A172 (cell line): ENCODE data around the gene FAM149A. TPM values are rescaled to one million over a fixed set of nuclear protein-coding genes. Genes with fewer than 3 reads are reported as not detected.

Experiments
- DNase-seq: peaks from one replicate; pipeline ENCODE4 v3.0.0-alpha.2; 2015; ENCODE audit warnings: low spot score
- total RNA-seq: library from RNA; depleted of rRNA; stranded (reverse); fragments of >200 nt; shearing (Covaris generic); gene quantifications from 2 replicates; pipeline ENCODE4 v1.2.3, GENCODE V29; 2014; rRNA removed

FAM149A gene
- total RNA-seq, 1 experiment from 2014 or later: 7.3 TPM

DNA sequence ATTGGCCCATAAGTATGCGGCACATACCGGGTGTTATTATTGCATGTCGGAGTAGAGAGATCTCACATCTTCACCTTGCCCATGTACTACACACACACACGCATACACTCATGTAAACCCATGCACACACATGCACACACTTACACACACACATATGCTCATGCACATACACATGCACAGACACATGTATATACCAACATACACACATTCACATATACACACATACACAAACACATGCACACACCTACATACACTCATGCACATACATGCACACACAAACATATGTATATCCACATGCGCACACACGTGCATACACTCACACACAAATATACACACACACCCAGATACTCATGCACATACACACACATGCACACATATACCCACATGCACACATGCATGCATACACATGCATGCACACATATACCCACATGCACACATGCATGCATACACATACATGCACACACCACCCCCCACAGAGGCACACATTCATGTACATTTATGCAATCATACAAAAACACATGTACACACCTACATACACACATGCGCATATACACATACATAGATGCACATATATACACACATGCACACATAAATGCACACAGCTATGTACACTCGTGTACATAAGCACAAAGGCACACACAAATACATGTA lies 98.1 kb downstream of the FAM149A start:
- DNase-seq: no peak

DNA sequence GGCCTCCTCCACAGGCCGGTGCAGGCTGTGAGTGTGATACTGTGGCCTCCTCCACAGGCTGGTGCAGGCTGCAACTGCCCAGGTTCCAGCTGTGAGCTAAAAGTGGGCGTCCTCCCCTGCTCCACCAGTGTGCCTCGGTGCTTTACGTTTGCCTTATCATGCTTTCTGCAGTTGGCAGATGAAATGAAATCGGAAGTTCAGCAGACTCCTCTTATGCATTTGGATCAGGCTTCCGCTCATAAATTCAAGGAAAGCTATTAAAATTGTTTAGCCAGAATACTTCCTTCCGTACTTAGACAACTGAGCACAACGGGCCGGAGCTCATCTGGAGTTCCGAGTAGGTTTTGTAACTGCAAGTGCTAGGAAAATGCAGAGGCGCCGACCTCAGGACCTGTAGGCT lies 98.9 kb downstream of the FAM149A start:
- DNase-seq: no peak

DNA sequence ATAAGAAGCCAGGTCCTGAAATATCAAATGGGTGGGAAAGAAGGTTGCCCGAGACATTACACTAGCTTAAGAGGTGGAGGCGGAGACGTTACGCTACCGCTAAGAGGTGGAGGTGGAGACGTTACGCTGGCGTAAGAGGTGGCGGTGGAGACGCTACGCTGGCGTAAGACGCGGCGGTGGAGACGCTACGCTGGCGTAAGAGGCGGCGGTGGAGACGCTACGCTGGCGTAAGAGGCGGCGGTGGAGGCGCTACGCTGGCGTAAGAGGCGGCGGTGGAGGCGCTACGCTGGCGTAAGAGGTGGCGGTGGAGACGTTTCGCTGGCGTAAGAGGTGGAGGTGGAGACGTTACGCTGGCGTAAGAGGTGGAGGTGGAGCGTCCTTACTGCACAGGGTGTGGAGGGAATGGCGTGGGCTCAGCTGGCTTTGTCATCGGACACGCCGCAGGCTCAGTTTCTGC lies 99.6 kb downstream of the FAM149A start:
- DNase-seq: no peak

DNA sequence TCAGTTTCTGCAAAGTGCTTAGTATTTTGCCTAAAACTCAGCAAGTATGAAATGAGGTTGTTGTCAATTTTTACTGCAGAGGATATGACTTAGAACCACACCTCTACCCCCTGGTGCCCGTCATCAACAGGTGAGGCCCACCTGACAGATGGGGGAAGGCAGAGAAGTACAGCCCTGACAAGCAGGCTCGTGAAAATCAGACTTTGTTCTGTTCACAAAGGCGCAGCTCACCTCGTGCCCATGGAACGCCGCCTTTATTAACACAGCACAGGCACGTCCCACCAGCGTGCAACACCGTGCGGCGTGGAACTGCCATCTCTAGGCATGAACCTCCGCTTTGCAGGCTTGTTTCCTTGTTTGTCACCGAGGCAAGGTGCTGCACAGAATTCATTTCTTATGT lies 100.2 kb downstream of the FAM149A start:
- no peak for DNase-seq

DNA sequence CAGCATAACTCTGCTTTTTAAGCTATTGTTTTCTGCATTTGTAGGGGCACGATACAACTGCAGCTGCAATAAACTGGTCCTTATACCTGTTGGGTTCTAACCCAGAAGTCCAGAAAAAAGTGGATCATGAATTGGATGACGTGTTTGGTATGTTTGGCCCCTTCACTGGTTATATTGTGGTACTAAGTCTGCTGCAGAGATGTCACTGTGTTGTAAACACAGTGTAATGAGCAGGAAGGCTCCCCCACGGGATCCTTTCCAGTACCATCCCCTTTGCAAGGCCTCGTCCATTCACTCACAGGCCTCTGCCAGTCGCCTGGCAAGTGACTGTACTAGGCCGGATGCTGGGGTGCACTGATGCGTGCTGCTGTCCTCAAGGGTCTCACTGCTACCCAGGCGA lies 100.7 kb downstream of the FAM149A start:
- DNase-seq: no peak

DNA sequence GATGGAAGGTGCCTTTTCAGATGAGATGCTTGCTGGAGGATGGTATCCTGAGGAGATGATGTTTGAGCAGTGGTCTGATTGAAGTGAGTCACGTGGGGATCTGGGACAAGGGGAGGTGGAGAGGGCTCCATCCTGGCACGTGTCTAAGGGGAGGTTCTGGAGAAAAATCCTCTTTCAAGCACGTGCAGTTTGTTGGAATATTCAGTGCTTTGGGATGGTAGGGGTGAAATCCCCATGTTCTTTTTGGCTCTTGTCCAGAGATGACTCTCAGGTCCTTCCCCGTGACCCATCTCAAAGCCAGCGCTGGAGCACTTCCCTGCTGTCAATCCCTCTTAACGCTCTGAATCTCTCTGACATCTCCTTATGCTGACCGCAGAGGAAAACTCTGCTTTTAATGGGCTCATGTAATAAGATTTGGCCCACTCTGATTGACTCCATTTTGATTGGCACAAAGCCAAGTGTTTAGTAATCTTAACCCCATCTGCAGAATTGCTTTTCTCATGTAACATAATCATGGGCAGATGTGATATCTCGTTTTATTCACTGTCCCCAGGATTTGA lies 112.0 kb downstream of the FAM149A start:
- no peak for DNase-seq

DNA sequence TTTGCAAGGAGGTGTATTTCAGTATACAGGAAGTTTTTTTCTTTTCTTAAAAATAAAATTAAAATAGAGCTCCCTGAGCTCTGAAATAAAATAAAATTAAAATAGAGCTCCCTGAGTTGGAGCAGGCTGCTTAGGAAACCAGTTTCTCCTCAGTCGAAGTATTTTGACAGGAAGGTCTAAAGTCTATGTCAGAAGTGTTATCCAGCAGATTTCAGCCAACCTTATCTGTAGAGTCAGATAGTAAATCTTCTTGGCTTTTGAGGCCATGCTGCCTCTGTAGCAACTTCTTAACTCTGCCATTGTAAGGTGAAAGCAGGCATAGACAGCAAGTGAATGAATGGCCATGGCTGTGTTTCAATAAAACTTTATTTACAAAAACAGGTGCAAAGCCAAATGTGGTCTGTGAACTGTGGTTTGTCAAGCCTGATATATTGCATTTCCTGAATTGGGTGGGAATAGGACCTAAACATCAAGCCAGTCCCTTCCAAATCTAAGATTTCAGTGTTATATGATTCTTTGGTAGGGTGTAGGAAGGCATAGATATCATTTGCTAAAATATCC lies 113.3 kb downstream of the FAM149A start:
- no peak for DNase-seq

DNA sequence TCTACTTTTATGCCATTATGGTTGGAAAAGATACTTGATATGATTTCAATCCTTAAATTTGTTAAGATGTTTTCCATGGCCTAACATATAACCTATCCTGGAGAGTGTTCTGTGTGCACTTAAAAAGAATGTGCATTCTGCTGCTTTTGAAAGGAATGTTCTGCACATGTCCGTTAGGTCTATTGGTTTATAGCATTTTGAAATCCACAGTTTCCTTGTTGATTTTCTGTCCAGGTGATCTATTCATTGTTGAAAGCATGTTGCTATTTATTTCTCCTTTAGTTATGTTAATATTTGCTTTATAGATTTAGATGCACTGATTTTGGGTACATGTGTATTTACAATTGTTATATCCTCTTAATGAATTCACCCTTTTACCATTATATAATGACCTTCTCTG lies 117.1 kb downstream of the FAM149A start:
- DNase-seq: no peak

Other genes with a start within 250 kb of the FAM149A start
- gene TLR3, start 35.5 kb upstream of the FAM149A start, total RNA-seq: 4.0 and 4.4 TPM in 2 replicates
- 18.9 and 26.9 TPM in 2 replicates for gene CYP4V2, start 86.9 kb downstream of the FAM149A start, total RNA-seq
- not detected in 2 replicates for gene KLKB1, start 122.8 kb downstream of the FAM149A start, total RNA-seq
- gene F11, start 161.5 kb downstream of the FAM149A start, total RNA-seq: not detected in 2 replicates